OCI-LY3 (cell line): ENCODE measurements around the gene VASH1.

ENCODE experiments used
- H2AFZ ChIP-seq: fragments of 200-600, 300-600 bp; shearing (Covaris generic); 2 replicates; pipeline ENCODE4 v1.6.0; 2014; ENCODE audit warnings: antibody characterized with exemption, low read depth, low read length
- H3K27ac ChIP-seq: fragments of 200-600, 300-600 bp; sonication (generic); 2 replicates; pipeline ENCODE4 v1.5.1; 2014; ENCODE audit warnings: mild to moderate bottlenecking, low read length, moderate library complexity, mixed read lengths
- H3K27me3 ChIP-seq: fragments of 200-600, 300-600 bp; sonication (generic); 2 replicates; pipeline ENCODE4 v1.6.1; 2014; ENCODE audit warnings: low read depth, low read length, mixed read lengths
- H3K36me3 ChIP-seq: fragments of 200-600, 300-600 bp; sonication (generic); replicated peaks from 2 replicates; pipeline ENCODE3; 2014; ENCODE audit warnings: low read depth, low read length, mixed read lengths
- H3K4me1 ChIP-seq: fragments of 300-600, 200-600 bp; sonication (generic); 2 replicates; pipeline ENCODE4 v1.6.1; 2014; ENCODE audit warnings: low read length, mixed read lengths
- H3K4me2 ChIP-seq: fragments of 200-600, 300-600 bp; sonication (generic); 2 replicates; pipeline ENCODE4 v1.6.1; 2014; ENCODE audit warnings: low read length, mixed read lengths
- H3K4me3 ChIP-seq: fragments of 300-600, 200-600 bp; sonication (generic); 2 replicates; pipeline ENCODE4 v1.5.1; 2014; ENCODE audit warnings: antibody characterized with exemption, mild to moderate bottlenecking, low read length, moderate library complexity
- H3K79me2 ChIP-seq: fragments of 300-600, 200-600 bp; shearing (Covaris generic); 2 replicates; pipeline ENCODE4 v1.6.1; 2014; ENCODE audit warnings: mild to moderate bottlenecking, low read length, mixed read lengths
- H3K9ac ChIP-seq: fragments of 300-600, 200-600 bp; shearing (Covaris generic); 2 replicates; pipeline ENCODE4 v1.6.0; 2014; ENCODE audit warnings: mild to moderate bottlenecking, low read length, moderate library complexity
- H3K9me3 ChIP-seq: fragments of 200-600, 300-600 bp; shearing (Covaris generic); 2 replicates; pipeline ENCODE4 v1.6.1; 2014; ENCODE audit warnings: low read length, mixed read lengths; ENCODE audit not compliant: insufficient read depth
- H4K20me1 ChIP-seq: fragments of 200-600, 300-600 bp; sonication (generic); 2 replicates; pipeline ENCODE4 v1.6.1; 2016; ENCODE audit warnings: low read length, mixed read lengths; ENCODE audit not compliant: insufficient read depth
- CTCF ChIP-seq: fragments of 200-600, 300-600 bp; sonication (generic); IDR thresholded peaks from 2 replicates; pipeline ENCODE4 v1.5.1; 2014; ENCODE audit warnings: antibody characterized with exemption, low read length, low read depth
- EZH2phosphoT487 ChIP-seq: fragments of 200-600 bp; shearing (Covaris generic); IDR thresholded peaks from 2 replicates; pipeline ENCODE4 v1.6.1; 2018; ENCODE audit warnings: antibody characterized with exemption, mixed run types, low read depth

Gene VASH1

DNA sequence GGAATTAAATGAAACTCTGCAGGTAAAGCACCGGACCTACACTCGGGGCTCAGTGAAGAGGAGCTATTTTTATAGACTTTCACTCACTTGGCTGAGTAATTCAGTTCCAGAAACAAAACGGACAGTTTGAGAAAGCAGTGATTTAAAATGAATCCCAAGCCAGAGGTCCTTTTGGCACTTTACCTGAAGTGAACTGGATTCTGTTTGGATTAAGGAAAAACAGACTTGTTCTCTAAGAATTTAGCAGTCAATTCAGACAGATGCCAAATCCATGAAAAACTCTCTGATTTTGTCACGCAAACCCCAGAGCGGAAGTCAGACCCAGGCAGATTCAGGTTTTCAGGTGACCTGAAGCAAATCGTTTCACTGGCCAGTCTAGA lies 4.9 kb upstream of the VASH1 start:
- Histone ChIP-seq H2AFZ (no peak overlapping the region), H3K79me2 (no peaks in the 10 kb centered on the region), H3K4me1 (no peaks in the 10 kb centered on the region), H3K4me3 (no peak overlapping the region), H3K9ac (no peak overlapping the region), H3K36me3 (no peaks in the 10 kb centered on the region), H3K4me2 (no peak overlapping the region), H3K27ac (no peak overlapping the region), H3K27me3 (no peaks in the 10 kb centered on the region), H4K20me1 (no peaks in the 10 kb centered on the region), H3K9me3 (no peaks in the 10 kb centered on the region)
- TF ChIP-seq EZH2phosphoT487: no peak
- TF ChIP-seq CTCF: no peak

DNA sequence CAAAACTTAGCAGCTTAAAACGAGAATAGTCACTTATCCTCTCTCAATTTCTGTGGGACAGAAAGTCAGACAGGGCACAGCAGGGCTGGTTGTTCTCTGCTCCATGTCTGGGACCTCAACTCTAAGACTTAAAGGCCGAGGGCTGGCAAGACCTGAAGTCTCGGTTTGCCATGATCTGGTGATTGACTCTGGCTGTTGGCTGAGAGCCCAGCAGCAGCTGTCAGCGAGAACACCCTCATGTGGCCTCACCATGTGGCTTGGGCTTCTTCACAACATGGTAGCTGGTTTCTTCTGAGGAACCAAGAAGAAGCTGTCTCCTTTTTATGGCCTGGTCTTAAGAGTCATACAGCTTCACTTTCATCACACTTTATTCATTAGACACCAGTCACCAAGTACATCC lies 1.7 kb upstream of the VASH1 start:
- Histone ChIP-seq H3K36me3 (no peaks in the 10 kb centered on the region), H3K27me3 (no peaks in the 10 kb centered on the region), H3K9me3 (no peaks in the 10 kb centered on the region), H3K79me2 (no peaks in the 10 kb centered on the region), H3K27ac (no peak overlapping the region), H3K4me2 (no peak overlapping the region), H3K4me3 (no peak overlapping the region), H2AFZ (no peak overlapping the region), H3K9ac (no peak overlapping the region), H4K20me1 (no peaks in the 10 kb centered on the region), H3K4me1 (no peaks in the 10 kb centered on the region)
- TF ChIP-seq CTCF (no peak), EZH2phosphoT487 (no peak)

GRCh38 chr14:76760331-76761135 lies 735 bp upstream of the VASH1 start:
- Histone ChIP-seq H3K27ac (no peak overlapping the region), H2AFZ (no peak overlapping the region), H3K4me2 (no peak overlapping the region)

GRCh38 chr14:76761960-76762410 lies 717 bp downstream of the VASH1 start:
- no peak overlapping the region for H2AFZ ChIP-seq
- H3K9ac ChIP-seq: no peak overlapping the region
- no peaks in the 10 kb centered on the region for H3K36me3 ChIP-seq
- TF ChIP-seq CTCF (no peak), EZH2phosphoT487 (no peak)
- no peak overlapping the region for H3K4me2 ChIP-seq
- no peak overlapping the region for H3K27ac ChIP-seq
- H3K4me3 ChIP-seq: no peak overlapping the region
- no peaks in the 10 kb centered on the region for H3K27me3 ChIP-seq
- no peaks in the 10 kb centered on the region for H3K4me1 ChIP-seq
- H3K79me2 ChIP-seq: no peaks in the 10 kb centered on the region
- H4K20me1 ChIP-seq: no peaks in the 10 kb centered on the region
- no peaks in the 10 kb centered on the region for H3K9me3 ChIP-seq

More at GRCh38 chr14:76760331-76761135, 735 bp upstream of the VASH1 start:
- TF ChIP-seq EZH2phosphoT487: no peak
- no peak for TF ChIP-seq CTCF
- Histone ChIP-seq H3K9me3 (no peaks in the 10 kb centered on the region), H3K27me3 (no peaks in the 10 kb centered on the region), H3K4me1 (no peaks in the 10 kb centered on the region), H4K20me1 (no peaks in the 10 kb centered on the region), H3K36me3 (no peaks in the 10 kb centered on the region), H3K79me2 (no peaks in the 10 kb centered on the region), H3K4me3 (no peak overlapping the region), H3K9ac (no peak overlapping the region)
